ENCODE results near the gene ACE2.
"Not testable (repeated sequence)": the region's sequence is repeated elsewhere in the genome, so short reads cannot be mapped to it uniquely, and the experiment has no call there.

ACE2 gene

DNA sequence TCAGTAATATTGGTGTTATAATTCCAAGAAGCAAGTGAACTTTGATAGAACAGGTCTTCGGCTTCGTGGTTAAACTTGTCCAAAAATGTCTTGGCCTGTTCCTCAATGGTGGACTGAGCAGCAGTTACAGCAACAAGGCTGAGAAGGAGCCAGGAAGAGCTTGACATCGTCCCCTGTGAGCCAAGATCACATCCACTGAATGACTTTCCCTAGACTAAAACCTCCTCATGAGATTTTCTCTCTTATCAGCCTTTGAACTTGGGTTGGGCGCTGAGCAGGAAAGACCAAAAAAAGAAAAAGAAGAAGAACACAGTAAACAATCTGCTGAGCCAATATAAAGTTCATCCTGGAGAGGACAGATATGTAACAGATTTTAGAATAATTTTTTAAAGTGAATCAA is at the start of gene ACE2:
Gene ACE2 (minus strand): TSS at position 216 of the 400 bp plus-strand sequence. CDS start 49 bp downstream, at position 167.
- no peak for DNase-seq

DNA sequence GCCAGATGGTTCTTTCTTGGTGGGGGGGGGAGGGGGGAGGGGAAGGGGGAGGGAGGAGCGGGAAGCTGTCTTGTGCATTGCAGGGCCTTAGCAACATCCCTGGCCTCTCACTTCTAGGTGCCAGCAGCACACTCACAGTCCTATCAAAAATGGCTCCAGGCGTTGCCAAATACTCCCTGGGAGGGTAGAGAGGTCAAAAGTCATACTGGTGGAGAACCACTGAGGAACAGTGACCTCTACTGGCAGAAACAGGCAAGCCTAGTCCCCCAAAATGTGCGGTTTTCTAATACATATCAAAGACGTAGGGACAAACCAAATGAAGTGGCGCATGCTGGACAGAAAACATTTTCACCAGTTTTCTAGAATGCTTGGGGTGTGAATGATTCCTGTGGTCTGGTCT is 46.8 kb upstream of the ACE2 start:
- DNase-seq = not testable (repeated sequence)

DNA sequence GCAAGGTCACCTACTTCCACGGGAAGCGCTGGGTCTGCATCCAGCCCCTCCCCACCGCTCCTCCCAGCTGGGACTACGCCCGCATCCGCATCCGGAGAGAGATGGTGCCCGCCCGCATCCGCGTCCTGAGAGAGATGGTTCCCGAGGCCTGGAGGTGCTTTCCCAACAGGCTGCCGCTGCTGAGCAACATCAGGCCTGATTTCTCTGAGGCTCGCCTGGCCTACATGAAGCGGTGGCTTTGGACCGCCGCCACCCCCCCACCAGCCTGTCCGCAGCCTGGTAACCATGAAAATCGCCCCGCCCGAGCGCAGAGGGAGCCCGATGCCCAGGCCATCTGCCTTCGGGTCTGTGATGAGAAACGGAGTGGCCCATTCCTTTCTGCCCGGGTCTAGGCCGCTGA is 45.8 kb upstream of the ACE2 start:
- no peak for DNase-seq

DNA sequence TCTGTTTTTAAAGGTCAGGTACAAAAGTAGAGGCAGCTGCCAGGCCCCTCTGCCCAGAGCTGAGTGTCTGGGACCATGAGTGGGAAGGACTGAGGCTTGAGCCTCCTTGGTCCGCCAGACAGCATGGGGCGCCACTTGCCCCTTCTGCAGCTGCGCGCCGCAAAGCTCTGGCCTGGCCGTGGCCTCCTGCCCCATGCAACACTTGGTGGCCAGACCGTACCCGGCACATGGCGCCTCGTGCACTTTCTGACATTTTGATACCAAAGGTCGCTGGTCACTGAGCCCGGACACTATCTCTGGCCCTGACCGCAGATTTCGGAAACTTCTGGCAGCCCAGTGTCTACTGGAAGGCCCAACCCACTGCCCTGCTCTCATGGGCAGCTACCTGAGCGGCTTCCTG is 45.3 kb upstream of the ACE2 start:
- no peak for DNase-seq

DNA sequence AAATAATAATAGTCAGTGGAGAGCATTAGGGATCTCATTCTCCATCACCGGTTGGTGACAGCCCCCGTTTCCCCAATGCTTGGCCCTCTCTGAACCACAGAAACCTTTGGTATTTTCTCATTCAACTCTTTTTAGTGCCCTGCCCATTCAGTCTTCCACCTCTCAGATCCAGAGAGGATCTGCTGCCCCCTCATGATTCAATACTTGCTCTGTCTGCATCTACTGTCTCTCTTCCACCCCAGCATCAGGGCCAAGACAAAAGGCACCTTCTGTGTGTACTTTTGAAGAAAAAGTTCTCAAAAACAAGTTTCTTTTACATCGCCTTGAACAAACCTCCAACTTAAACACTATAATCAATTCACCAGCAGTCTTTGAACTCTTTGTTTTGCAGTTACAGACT is 44.5 kb upstream of the ACE2 start:
- DNase-seq = no peak

DNA sequence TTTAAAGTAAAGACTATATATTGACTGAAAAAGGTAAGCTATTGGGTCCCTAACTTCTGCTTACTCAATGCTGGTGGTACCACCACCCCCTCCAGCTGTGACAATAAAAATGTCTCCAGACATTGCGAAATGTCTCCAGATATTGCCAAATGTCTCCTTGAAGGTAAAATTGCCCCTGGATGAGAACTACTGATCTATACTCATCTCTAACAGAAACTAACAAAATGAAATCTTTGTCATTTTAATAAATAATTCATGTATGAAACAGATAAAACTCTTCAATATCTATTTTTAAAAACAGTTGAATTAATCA is 43.8 kb upstream of the ACE2 start:
- no peak for DNase-seq

DNA sequence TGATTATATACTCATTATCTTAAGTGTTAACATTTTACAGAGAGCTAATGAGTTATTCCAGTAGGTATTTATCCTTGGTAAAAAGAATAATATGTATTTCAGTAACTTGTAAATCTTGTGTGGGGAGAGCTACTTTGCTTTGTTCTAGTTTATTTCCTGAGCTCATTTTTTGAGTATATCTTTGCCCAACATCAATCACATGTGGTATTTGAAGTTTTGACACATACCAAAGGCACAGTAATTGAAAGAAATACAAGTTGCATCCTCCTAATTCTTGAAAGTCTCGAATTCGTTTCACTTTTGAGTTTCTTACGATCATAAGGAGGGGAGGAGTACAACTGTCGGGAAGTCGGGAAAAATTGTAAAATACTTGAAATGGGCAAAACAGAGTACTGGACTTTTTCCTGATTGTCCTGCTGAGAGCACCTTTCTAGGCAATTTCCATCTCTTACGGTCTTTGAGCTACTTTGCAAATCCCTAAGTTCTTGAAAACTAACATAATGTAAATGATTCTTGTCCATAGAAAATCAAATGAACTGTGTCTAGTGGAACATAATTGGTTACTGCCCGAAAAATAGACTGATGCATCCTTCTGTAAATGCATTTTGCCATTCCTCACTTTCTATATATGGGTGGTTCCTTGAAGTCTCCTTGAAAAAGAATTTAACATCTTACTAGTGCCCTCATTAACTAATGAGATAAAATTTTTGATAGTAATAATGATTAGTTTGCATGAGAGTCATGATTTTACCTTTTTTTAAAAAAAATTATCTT is 43.2 kb upstream of the ACE2 start:
- no peak for DNase-seq

DNA sequence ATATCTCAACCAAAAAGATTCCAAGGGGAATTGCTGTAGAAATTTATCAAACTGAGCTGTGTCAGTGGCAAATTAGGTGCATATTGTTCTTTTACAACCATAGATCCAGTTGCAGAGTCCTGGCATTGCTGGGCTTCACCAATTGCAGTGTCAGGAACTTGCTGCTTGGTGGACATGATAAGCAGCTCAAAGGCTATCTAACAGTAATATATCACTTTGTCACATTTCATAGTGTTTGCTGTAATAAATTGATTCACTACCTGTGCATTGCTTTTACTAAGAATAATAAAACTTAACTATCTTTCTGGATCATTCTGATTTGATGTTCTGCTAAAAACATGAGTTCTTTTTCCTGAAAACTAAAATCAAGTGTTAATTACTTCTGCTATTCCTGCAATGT is 30.9 kb upstream of the ACE2 start:
- no peak for DNase-seq

DNA sequence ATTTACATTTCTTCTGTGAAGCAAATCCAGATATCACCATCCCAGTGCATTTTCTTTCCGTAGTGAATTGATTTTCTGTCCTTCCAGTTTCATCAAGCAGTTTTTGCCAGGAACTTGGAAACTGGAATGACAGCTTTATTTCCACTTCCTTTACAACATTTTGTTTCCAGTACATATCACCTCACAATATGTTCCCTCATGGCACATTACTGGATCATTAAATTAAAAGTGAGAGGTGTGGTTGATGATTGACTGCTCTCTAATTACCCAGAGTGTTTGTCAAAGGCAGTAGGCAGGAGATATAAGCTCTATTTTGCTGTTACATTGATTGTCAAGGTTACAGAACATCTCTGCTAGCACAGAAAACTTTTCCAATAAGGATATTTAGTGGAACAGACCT is 22.3 kb upstream of the ACE2 start:
- no peak for DNase-seq

DNA sequence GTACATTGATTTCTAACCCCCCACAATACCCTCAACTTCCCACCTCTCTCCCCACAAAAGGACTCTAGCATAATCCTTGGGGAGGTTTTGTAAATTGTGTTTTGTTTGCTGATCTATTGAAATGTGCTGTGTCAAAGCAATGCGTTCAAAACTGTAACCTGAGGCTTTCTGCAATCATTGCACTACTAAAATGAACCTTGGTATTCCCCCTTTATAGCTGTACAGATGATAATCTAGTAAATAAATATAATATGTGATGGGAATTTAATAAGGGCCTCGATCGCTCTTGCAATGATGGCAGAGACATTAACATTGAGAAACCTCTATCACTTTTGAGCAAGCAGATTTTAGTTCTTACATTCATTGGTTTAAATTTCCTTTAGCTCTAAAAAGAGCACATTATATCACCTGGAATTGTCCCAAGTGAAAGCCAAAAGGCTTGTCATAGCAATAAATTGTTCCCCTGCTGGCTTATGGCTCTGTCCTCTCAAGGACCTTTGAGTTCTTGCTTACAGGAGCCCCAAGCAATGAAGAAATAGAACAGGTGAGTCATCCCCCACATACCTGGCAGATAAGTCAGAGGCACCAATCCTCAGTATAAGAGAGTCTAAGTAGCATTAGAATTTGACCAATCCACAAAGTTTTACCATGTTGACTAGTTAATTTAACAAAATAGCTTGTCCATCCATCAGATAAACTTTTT is 18.4 kb upstream of the ACE2 start:
- DNase-seq = peak in 1 of 2 experiments; percentile 1

DNA sequence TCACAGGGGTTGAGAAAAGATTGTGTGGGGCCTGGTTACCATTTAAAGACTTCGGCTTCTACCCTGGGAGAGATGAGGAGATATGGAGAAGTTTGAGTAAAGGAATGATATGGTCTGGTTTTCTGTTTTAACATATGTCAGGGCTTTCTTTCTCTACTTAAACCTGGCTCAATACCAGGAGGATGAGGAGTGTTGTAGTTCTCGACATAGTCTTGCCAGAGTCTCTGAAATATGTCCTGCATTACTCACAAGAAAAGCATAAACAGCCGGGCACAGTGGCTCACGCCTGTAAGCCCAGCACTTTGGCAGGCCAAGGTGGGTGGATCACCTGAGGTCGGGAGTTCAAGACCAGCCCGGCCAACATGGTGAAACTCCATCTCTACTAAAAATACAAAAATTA is 16.4 kb upstream of the ACE2 start:
- no peak for DNase-seq

DNA sequence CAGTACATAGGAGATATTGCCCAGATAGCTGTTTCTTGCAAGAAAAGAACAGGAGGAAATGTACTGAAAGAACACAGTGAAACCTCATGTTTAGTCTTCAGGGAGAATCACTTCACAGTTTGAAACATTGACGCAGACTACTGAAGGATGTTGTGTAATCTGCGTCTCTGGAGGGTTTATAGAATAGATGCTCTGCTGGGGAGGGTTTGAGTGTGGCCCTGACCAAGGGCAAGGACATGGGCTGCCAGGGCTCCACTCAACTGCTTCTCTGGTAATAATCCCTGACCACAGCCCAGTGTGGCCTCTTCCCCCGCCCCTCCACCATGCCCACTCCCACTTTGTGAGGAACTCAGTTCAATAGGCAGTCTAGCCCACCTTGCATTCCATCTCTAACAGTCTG is 15.8 kb upstream of the ACE2 start:
- DNase-seq = no peak

DNA sequence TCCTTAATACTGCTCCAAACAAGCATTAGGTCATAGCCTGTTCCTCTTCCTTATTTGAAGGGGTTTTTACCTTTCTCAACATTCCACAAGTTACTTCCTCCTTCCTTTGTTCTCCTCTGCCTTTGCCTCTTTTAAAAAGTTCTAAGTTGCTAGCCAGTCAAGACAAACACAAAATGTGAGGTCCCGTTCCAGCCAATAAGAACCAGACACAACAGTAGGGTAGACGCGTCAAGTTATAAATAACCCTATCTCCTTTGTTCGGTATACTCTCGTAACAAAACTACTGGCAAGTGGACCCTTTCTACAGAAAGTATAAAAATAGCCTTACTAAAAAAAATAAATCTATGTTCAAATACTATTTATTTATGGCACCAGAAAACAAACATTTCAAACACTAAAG is 6.3 kb upstream of the ACE2 start:
- DNase-seq = no peak

DNA sequence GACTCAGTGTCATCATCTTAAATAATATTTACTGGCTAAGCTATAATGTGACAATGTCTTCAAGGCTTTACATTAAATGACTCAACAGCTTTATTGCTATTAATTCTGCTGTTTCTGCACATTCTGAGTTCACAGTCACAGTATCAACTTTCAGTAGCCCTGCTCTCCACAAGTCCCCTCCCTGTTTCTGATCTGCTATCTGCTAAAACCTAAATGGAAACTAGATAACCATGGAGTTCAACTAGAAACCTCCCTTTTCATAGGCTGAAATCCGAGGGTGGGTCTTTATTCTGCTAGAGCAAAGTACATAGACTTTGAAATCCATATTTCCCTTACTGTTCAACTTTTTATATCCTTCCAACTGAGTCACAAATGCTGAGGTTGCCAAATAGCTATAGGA is 5.4 kb upstream of the ACE2 start:
- DNase-seq = no peak

DNA sequence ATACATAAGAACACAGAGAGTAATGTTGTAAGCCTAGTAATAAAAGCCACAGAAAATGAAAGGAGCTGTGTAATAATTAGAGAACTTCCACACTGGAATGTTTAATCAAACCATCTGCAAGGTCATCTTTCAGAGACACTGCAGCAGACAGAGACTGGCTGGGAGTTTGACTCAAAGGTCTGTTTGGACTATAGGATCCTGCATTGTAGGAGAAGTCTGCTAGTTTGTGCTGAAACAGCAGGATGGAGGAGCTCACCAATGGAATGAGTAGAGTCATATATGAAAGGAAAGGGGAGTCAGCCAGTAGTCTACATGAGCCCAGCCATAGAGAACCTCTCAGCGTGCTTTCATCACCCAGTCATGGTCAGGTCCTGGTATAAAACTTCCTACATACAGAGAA is 4.5 kb upstream of the ACE2 start:
- DNase-seq = no peak

DNA sequence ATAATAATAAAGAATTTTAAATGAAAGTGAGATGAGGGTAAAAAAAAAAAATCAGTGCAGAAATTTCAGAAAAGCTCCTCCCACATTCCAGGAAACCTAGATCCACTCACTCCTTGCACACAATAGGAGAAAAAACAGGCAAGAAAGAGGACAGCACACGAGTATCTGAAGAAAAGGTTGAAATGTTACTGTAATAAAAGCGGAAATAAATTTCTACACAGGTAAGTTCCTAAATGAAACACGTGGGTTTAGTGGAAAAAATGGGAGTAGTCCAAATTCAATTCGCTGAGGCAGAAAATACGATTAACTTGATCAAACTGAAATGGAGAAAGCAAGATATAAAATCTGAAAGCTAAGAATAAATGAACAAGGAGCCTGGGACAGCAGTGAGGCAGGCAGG is 2.0 kb upstream of the ACE2 start:
- DNase-seq = no peak

DNA sequence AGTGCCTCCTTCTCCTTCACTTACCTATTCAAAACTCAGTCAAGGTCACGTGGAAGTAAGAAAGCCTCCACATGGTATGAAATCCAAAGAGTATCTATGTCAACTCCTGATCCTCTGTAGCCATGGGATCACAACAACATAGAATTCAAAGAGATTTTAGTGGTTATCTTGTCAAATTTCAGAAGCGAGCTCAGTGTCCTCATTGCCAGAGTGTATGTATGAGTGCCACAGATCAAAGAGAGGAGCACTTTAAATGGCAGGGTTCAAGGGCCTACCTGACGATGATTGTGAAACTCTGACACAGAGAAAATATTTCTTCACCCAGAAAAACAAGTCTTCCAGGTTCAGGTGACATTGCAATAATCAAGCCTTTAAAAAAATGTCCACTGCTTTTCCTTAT is 1.2 kb upstream of the ACE2 start:
- no peak for DNase-seq

DNA sequence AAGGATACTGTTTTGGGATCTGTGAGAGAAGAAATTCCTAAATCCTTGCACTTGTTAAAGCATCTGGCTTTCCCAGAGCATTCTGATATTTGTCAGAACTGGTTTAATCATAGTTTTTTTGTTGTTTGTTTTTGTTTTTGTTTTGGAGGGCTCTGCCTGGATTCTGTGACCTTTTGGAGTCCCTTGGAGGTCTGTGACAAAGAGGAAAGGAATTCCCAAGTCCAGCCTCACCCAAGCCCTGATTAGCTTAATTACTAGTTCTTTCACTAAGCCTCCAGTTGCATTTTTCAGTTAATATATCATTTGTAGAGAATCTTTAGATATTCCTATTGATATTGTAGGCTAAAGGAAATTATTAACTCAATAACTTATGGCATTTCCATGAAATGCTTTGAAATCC is 711 bp downstream of the ACE2 start:
- no peak for DNase-seq

DNA sequence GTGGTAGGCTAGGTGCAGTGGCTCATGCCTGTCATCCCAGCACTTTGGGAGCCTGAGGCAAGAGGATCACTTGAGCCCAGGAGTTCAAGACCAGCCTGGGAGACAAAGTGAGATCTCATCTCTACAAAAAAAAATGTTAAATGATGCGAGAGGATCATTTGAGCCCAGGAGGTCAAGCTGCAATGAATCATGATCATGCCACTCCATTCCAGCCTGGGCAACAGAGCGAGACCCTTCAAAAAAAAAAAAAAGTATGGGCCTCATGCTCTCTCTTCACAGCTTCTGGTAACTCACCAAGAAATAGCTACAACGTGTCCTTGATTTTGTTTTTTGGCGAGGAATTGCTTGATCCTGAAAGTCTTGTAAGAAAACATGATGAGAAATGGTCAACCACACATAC is 1.3 kb downstream of the ACE2 start:
- no peak for DNase-seq

DNA sequence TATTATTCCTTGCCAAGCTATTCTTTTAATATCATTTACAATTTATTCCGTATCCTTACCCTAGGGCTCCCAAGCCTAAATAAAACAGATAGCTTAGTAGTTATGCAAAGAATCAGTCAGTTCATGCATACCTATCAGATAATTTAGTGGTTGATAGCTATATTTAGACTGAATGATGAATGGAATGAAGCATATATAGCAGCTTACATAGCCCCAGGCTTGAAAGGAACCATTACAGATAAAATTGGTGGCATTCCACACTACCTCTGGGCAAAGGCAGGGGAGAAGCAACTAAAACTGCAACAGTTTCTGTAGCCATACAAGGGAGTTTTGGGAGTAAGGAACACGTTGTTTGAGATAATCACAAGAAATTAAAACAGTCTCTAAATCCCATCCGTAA is 2.7 kb downstream of the ACE2 start:
- DNase-seq = no peak

DNA sequence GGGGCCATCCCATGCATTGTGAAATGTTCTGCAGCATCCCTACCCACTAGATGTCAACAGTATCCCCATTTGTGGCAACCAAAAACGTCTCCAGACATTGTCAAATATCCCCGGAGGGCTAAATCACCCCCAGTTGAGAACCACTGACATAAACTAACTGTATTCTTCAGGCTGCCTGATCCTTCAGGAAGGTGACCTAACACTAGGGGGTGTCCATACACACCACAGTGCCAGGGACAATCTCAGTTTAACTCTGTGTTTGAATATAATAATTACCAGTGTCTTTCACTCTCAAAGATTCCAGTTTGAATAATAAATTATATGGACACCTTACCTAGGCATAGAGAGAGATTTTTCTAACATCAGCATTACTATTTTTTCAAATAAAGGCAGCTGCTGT is 6.4 kb downstream of the ACE2 start:
- DNase-seq = no peak

DNA sequence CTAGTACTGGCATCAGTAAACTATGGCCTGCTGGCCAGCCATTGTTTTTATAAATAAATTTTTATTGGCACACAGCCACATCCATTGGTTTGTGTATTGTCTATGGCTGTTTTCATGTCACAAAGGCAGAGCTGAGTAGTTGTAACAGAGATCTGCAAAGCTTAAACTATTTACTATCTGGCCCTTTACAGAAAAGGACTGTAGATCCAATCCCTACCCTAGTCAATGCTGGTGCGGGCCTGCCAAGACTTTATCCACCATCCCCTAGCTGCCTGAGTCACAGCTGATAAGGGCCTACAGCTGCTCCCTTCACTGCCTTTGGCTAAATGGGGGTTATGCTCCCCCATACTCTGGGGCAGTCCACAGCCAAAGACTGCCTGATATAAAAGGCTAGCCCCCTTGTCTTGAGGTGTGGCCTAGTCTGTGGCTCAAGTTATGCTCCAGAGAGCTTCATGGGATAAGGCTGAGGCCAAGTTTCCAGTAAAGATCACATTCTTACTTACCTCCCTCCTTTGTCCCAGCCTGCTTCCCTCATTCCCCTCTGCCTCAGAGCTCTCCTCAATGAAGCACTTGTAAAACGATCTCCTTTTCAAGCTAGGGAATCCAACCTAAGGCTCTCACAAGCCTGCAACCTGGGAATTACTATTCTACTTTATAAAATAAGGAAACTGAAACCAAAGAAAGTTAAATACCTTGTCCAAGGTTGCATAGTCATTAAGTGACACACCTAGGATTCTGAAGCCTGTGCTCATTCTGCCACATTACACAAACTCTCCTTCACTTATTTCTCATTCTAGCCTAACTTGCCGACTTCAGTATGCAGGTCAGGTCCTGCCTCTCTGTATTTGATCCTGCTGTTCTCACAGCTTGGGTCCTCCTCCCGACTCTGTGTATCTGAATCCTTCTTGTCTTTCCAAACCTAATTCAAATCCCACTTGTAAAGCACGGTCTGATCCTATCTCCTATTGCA is 20.7 kb downstream of the ACE2 start:
- no peak for DNase-seq

DNA sequence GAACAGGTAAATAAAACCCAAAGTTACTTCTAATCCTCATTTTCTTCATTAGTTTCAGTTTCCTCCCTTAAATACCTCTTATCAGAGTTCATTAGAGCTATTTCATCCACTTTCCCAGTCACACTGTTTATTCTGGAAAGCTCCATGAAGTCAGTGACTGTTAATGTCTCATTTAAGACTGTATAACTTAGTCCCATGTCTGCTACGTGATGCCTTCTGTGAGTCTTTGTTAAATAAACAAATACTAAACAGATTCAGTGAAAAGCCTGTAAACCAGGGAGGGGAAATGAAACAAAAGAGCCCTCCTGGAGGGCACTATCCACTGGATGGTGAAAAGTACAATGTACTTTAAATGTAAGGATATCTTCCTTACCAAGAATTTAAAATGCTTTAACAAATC is 24.7 kb downstream of the ACE2 start:
- no peak for DNase-seq

DNA sequence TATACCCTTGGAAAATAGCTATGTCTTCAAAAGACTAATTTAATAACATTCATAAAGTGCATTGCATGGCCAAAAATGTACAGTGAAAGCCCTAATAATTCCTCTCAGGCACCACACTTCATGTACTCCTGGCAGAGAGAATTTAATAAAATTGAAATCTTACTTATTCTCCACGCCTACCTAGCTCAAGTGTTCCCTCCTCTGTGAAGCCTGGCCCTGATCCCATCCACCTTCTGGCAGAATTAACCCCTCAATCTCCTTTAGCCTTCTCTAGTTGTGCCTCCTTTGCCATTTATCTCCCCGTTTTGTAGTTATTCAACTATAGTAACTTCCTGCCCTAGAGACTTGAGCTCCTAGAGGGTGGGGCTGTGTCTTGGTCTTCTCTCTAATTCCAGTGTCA is 26.7 kb downstream of the ACE2 start:
- DNase-seq = no peak

All from SW 1271 (cell line).